PC-3 (cell line): Measurements from ENCODE around the gene CFL2. TPM values are rescaled to one million over a fixed set of nuclear protein-coding genes. Genes with fewer than 3 reads are reported as not detected.

Experiments
- ATAC-seq: fragments of 200-7000 bp; cut with Tn5 transposase; 2 replicates; pipeline ENCODE4 v1.9.1; 2020; ENCODE audit warnings: mild to moderate bottlenecking, moderate library complexity
- BruUV-seq: library from RNA; stranded (reverse); fragments of 400-500 nt; replicated peaks from 2 replicates; lab custom pipeline; 2021; lab: Mats Ljungman, UMichigan
- CTCF ChIA-PET: fragments of 300-600 bp; sonication (Branson Sonifier 250); formaldehyde crosslinking; loops from one replicate; lab custom pipeline; 2022; ENCODE audit warnings: antibody characterized with exemption; lab: Charles Lee
- POLR2A ChIA-PET: fragments of 300-600 bp; sonication (Branson Sonifier 250); formaldehyde crosslinking; loops from one replicate; lab custom pipeline; 2022; ENCODE audit warnings: antibody characterized with exemption; ENCODE audit not compliant: unreplicated experiment; lab: Charles Lee
- DNase-seq: peaks from one replicate; pipeline ENCODE4 v3.0.0-alpha.2; 2015
- H2AFZ ChIP-seq: fragments of 300-600 bp; sonication (generic); 2 replicates; pipeline ENCODE4 v1.6.0; 2016; ENCODE audit warnings: antibody characterized with exemption, low read length
- H3F3A ChIP-seq: fragments of 300-600 bp; sonication (generic); one replicate; pipeline ENCODE4 v1.6.0; 2017; ENCODE audit warnings: antibody characterized with exemption, low read length, control low read depth, mild to moderate bottlenecking; ENCODE audit not compliant: unreplicated experiment
- H3K27ac ChIP-seq: fragments of 300-600 bp; sonication (generic); 2 replicates; pipeline ENCODE4 v1.5.1; 2016; ENCODE audit warnings: mild to moderate bottlenecking, low read length
- H3K27me3 ChIP-seq: fragments of 300-600 bp; sonication (generic); 2 replicates; pipeline ENCODE4 v1.6.1; 2016; ENCODE audit warnings: low read length, mixed read lengths
- H3K36me3 ChIP-seq: fragments of 300-600 bp; sonication (generic); 2 replicates; pipeline ENCODE4 v1.6.1; 2016; ENCODE audit warnings: low read depth, mixed run types, low read length, mixed read lengths
- H3K4me1 ChIP-seq: fragments of 300-600 bp; sonication (generic); 2 replicates; pipeline ENCODE4 v1.5.1; 2016; ENCODE audit warnings: low read length; ENCODE audit not compliant: insufficient read depth
- H3K4me2 ChIP-seq: fragments of 300-600 bp; sonication (generic); 2 replicates; pipeline ENCODE4 v1.6.0; 2016; ENCODE audit warnings: low read length
- H3K4me3 ChIP-seq: fragments of 300-600 bp; sonication (generic); 2 replicates; pipeline ENCODE4 v1.5.1; 2016; ENCODE audit warnings: mild to moderate bottlenecking, low read length, mixed read lengths
- H3K79me2 ChIP-seq: fragments of 300-600 bp; sonication (generic); 2 replicates; pipeline ENCODE4 v1.6.1; 2017; ENCODE audit warnings: low read length, mixed read lengths
- H3K9ac ChIP-seq: fragments of 300-600 bp; sonication (generic); 2 replicates; pipeline ENCODE4 v1.6.0; 2016; ENCODE audit warnings: mild to moderate bottlenecking, low read length
- H3K9me2 ChIP-seq: fragments of 300-600 bp; sonication (generic); replicated peaks from 2 replicates; pipeline ENCODE4 v1.6.1; 2016; ENCODE audit warnings: mixed run types, low read length, mixed read lengths
- H3K9me3 ChIP-seq: fragments of 300-600 bp; sonication (generic); 2 replicates; pipeline ENCODE4 v1.6.1; 2016; ENCODE audit warnings: low read length, mixed read lengths
- H4K20me1 ChIP-seq: fragments of 300-600 bp; sonication (generic); 2 replicates; pipeline ENCODE4 v1.6.1; 2016; ENCODE audit warnings: low read length, mixed read lengths
- EZH2 ChIP-seq: fragments of 300-600 bp; sonication (generic); IDR thresholded peaks from one replicate; pipeline ENCODE4 v1.6.1; 2017; ENCODE audit warnings: antibody characterized with exemption, mild to moderate bottlenecking, low read length; ENCODE audit not compliant: unreplicated experiment
- EZH2phosphoT487 ChIP-seq: fragments of 300-600 bp; sonication (generic); IDR thresholded peaks from 2 replicates; pipeline ENCODE4 v1.6.1; 2018; ENCODE audit warnings: mild to moderate bottlenecking, antibody characterized with exemption, low read length, borderline replicate concordance
- intact Hi-C: fragments of 100-400 bp; cut with micrococcal nuclease; formaldehyde crosslinking; loops from 2 replicates; pipeline ENCODE4 v1.9.0; 2023
- total RNA-seq: library from RNA; depleted of rRNA; stranded (reverse); fragments of >200 nt; gene quantifications from 2 replicates; pipeline ENCODE4 v1.2.3, GENCODE V29; 2014
- TF ChIP-seq, protein P1 (sequence below): fragments of 300-600 bp; sonication (generic); conservative IDR thresholded peaks from 2 replicates; pipeline ENCODE4 v1.5.1; 2017; ENCODE audit warnings: antibody characterized with exemption, low read depth, mild to moderate bottlenecking, low read length

Gene CFL2
- total RNA-seq, 1 experiment from 2014 or later = 88.4 TPM

GRCh38 chr14:34693228-34693939 is 21.0 kb downstream of the CFL2 start:
- POLR2A ChIA-PET = no interaction called here
- Histone ChIP-seq H3F3A (no peaks in the 10 kb centered on the region), H2AFZ (peak overlapping the region; percentile 47), H4K20me1 (no peaks in the 10 kb centered on the region), H3K9me3 (no peaks in the 10 kb centered on the region), H3K4me3 (no peak overlapping the region), H3K4me2 (no peak overlapping the region), H3K9me2 (no peaks in the 10 kb centered on the region), H3K27me3 (no peaks in the 10 kb centered on the region), H3K79me2 (no peaks in the 10 kb centered on the region), H3K27ac (no peak overlapping the region), H3K4me1 (peaks cover 1% of the 10 kb centered on the region; the same call in 1 of the 2 replicates), H3K36me3 (no peaks in the 10 kb centered on the region), H3K9ac (no peak overlapping the region)
- DNase-seq (peak; percentile 32), ATAC-seq (peak; percentile 77; the same call in 1 of the 2 replicates)
- BruUV-seq = no TSS peak
- CTCF ChIA-PET = interaction anchor here (1.0 kb wide), 1 partner anchor 29 kb away, joined by 4 read pairs; no protein-coding TSS in a partner anchor
- intact Hi-C loops = no loop called here
- no peak for TF ChIP-seq EZH2phosphoT487
- TF ChIP-seq EZH2 = no peak
- TF ChIP-seq, protein P1, sequence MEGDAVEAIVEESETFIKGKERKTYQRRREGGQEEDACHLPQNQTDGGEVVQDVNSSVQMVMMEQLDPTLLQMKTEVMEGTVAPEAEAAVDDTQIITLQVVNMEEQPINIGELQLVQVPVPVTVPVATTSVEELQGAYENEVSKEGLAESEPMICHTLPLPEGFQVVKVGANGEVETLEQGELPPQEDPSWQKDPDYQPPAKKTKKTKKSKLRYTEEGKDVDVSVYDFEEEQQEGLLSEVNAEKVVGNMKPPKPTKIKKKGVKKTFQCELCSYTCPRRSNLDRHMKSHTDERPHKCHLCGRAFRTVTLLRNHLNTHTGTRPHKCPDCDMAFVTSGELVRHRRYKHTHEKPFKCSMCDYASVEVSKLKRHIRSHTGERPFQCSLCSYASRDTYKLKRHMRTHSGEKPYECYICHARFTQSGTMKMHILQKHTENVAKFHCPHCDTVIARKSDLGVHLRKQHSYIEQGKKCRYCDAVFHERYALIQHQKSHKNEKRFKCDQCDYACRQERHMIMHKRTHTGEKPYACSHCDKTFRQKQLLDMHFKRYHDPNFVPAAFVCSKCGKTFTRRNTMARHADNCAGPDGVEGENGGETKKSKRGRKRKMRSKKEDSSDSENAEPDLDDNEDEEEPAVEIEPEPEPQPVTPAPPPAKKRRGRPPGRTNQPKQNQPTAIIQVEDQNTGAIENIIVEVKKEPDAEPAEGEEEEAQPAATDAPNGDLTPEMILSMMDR = no peak

DNA sequence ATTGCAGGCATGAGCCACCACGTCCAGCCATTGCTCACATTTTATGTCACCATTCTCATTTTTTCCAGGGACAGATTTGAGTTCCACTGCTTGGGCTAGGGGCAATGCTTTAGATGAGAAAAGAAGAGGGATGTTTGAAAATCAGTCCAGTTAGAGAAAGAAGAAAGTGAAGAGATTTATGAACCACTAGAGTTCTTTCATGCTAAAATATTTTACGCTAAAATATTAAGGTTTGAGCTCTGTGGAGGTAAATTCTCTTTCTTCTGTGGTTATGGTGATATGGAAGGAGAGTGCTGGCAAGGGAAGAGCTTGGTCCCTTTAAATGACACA is 21.5 kb downstream of the CFL2 start:
- no peak overlapping the region for H3K9ac ChIP-seq
- H2AFZ ChIP-seq = peak overlapping the region; percentile 47
- no peaks in the 10 kb centered on the region for H3K9me3 ChIP-seq
- no peaks in the 10 kb centered on the region for H3K27me3 ChIP-seq
- H4K20me1 ChIP-seq = no peaks in the 10 kb centered on the region
- DNase-seq (no peak), ATAC-seq (no peak)
- H3K4me1 ChIP-seq = no peaks in the 10 kb centered on the region; the same call in 1 of the 2 replicates
- no peak overlapping the region for H3K4me3 ChIP-seq
- POLR2A ChIA-PET = no interaction called here
- intact Hi-C loops = no loop called here
- H3K36me3 ChIP-seq = no peaks in the 10 kb centered on the region
- no peaks in the 10 kb centered on the region for H3K79me2 ChIP-seq
- TF ChIP-seq, protein P1 = no peak
- no peak for TF ChIP-seq EZH2phosphoT487
- TF ChIP-seq EZH2 = no peak
- CTCF ChIA-PET = interaction anchor here (1.0 kb wide), 1 partner anchor 30 kb away, joined by 4 read pairs; no protein-coding TSS in a partner anchor
- H3K4me2 ChIP-seq = no peak overlapping the region
- BruUV-seq = no TSS peak
- H3K9me2 ChIP-seq = no peaks in the 10 kb centered on the region
- no peaks in the 10 kb centered on the region for H3F3A ChIP-seq
- no peak overlapping the region for H3K27ac ChIP-seq

DNA sequence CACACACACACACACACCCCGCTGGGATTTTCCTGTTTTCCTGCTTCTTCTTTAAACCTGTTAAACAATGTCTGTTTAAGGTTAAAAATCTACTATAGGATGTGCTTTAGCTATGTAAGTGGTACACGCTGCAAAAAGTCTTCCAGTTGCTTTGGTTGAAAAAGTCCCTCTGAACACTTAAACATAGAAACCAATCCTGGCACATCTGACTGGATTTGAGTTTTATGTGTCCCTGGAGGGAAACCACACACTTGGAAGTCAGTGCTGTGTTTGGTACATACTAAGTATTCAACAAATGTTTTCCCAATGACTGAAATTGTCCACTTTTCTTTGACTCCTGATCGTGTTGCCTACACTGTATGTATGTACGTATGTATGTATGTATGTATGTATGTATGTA is 22.0 kb downstream of the CFL2 start:
- no peak overlapping the region for H3K4me3 ChIP-seq
- no peaks in the 10 kb centered on the region for H3F3A ChIP-seq
- ATAC-seq (no peak), DNase-seq (no peak)
- no peaks in the 10 kb centered on the region for H3K9me2 ChIP-seq
- H3K4me2 ChIP-seq = no peak overlapping the region
- ChIA-PET CTCF (interaction anchor here (1.0 kb wide), 1 partner anchor 31 kb away, joined by 4 read pairs; no protein-coding TSS in a partner anchor), POLR2A (no interaction called here)
- no peaks in the 10 kb centered on the region for H3K79me2 ChIP-seq
- no peaks in the 10 kb centered on the region for H3K27me3 ChIP-seq
- no peaks in the 10 kb centered on the region for H3K36me3 ChIP-seq
- BruUV-seq = no TSS peak
- H4K20me1 ChIP-seq = no peaks in the 10 kb centered on the region
- TF ChIP-seq, protein P1 = no peak
- TF ChIP-seq EZH2phosphoT487 = no peak
- TF ChIP-seq EZH2 = no peak
- H3K9me3 ChIP-seq = no peaks in the 10 kb centered on the region
- H3K27ac ChIP-seq = no peak overlapping the region
- no peaks in the 10 kb centered on the region; the same call in 1 of the 2 replicates for H3K4me1 ChIP-seq
- no peak overlapping the region for H3K9ac ChIP-seq
- intact Hi-C loops = no loop called here
- H2AFZ ChIP-seq = no peak overlapping the region
